KOPT-K1 (cell line): ENCODE data around the gene ARMH1.

Experiments used
- H3K27ac ChIP-seq: fragments of 200-600 bp; sonication (generic); 2 replicates; pipeline ENCODE4 v1.5.1; 2016; ENCODE audit warnings: antibody characterized with exemption, mild to moderate bottlenecking, low read depth, low read length; ENCODE audit not compliant: poor library complexity, severe bottlenecking
- H3K36me3 ChIP-seq: fragments of 200-600 bp; sonication (generic); 2 replicates; pipeline ENCODE4 v1.5.1; 2017; ENCODE audit warnings: antibody characterized with exemption, mild to moderate bottlenecking, low read length, moderate library complexity; ENCODE audit not compliant: insufficient read depth
- H3K9me3 ChIP-seq: fragments of 200-600 bp; sonication (generic); 2 replicates; pipeline ENCODE4 v1.5.1; 2017; ENCODE audit warnings: antibody characterized with exemption, low read length, mild to moderate bottlenecking; ENCODE audit not compliant: insufficient read depth, poor library complexity, severe bottlenecking

Gene ARMH1

GRCh38 chr1:44640200-44640853 lies 34.2 kb upstream of the ARMH1 start:
- no peak overlapping the region for H3K27ac ChIP-seq
- H3K36me3 ChIP-seq: peaks cover 100% of the 10 kb centered on the region
- no peaks in the 10 kb centered on the region for H3K9me3 ChIP-seq

GRCh38 chr1:44641126-44642102 lies 33.1 kb upstream of the ARMH1 start:
- Histone ChIP-seq H3K36me3 (peaks cover 100% of the 10 kb centered on the region), H3K27ac (no peak overlapping the region), H3K9me3 (no peaks in the 10 kb centered on the region)

GRCh38 chr1:44642255-44642654 lies 32.3 kb upstream of the ARMH1 start:
- H3K36me3 ChIP-seq: peaks cover 100% of the 10 kb centered on the region
- H3K27ac ChIP-seq: no peak overlapping the region
- H3K9me3 ChIP-seq: no peaks in the 10 kb centered on the region

- Histone ChIP-seq H3K9me3 (no peaks in the 10 kb centered on the region), H3K36me3 (peaks cover 100% of the 10 kb centered on the region)
Observed at GRCh38 chr1:44642925-44643324, 31.6 kb upstream of the ARMH1 start.

GRCh38 chr1:44643721-44644334 lies 30.7 kb upstream of the ARMH1 start:
- H3K9me3 ChIP-seq: no peaks in the 10 kb centered on the region
- H3K27ac ChIP-seq: no peak overlapping the region
- peaks cover 100% of the 10 kb centered on the region for H3K36me3 ChIP-seq

More at GRCh38 chr1:44642925-44643324, 31.6 kb upstream of the ARMH1 start:
- no peak overlapping the region for H3K27ac ChIP-seq

GRCh38 chr1:44644806-44645205 lies 29.7 kb upstream of the ARMH1 start:
- Histone ChIP-seq H3K9me3 (no peaks in the 10 kb centered on the region), H3K27ac (no peak overlapping the region), H3K36me3 (peaks cover 100% of the 10 kb centered on the region)

- H3K9me3 ChIP-seq: no peaks in the 10 kb centered on the region
- peaks cover 100% of the 10 kb centered on the region for H3K36me3 ChIP-seq
- no peak overlapping the region for H3K27ac ChIP-seq
Observed at GRCh38 chr1:44645476-44646244, 28.9 kb upstream of the ARMH1 start.

- H3K27ac ChIP-seq: no peak overlapping the region
- no peaks in the 10 kb centered on the region for H3K9me3 ChIP-seq
- H3K36me3 ChIP-seq: peaks cover 100% of the 10 kb centered on the region
Observed at GRCh38 chr1:44646261-44647110, 28.0 kb upstream of the ARMH1 start.

- Histone ChIP-seq H3K36me3 (peaks cover 97% of the 10 kb centered on the region), H3K9me3 (no peaks in the 10 kb centered on the region), H3K27ac (no peak overlapping the region)
Observed at GRCh38 chr1:44647896-44648295, 26.6 kb upstream of the ARMH1 start.

- Histone ChIP-seq H3K36me3 (peaks cover 89% of the 10 kb centered on the region), H3K27ac (no peak overlapping the region), H3K9me3 (no peaks in the 10 kb centered on the region)
Observed at GRCh38 chr1:44648529-44649250, 25.8 kb upstream of the ARMH1 start.

GRCh38 chr1:44649788-44650158 lies 24.7 kb upstream of the ARMH1 start:
- Histone ChIP-seq H3K27ac (no peak overlapping the region), H3K36me3 (peaks cover 78% of the 10 kb centered on the region), H3K9me3 (no peaks in the 10 kb centered on the region)

GRCh38 chr1:44650159-44650831 lies 24.2 kb upstream of the ARMH1 start:
- Histone ChIP-seq H3K36me3 (peaks cover 73% of the 10 kb centered on the region), H3K27ac (no peak overlapping the region), H3K9me3 (no peaks in the 10 kb centered on the region)

- Histone ChIP-seq H3K9me3 (no peaks in the 10 kb centered on the region), H3K27ac (no peak overlapping the region), H3K36me3 (peaks cover 65% of the 10 kb centered on the region)
Observed at GRCh38 chr1:44651069-44651468, 23.4 kb upstream of the ARMH1 start.
